Neural crest cell (in vitro differentiated cells): ENCODE results near the gene PHETA2. TPM values are rescaled to one million over a fixed set of nuclear protein-coding genes. Genes with fewer than 3 reads are reported as not detected.

Source experiments
- DNase-seq: peaks from one replicate; pipeline ENCODE4 v3.0.0; 2021; ENCODE audit warnings: low read depth, mixed read lengths, low spot score
- H3K27ac Mint-ChIP-seq: one replicate; pipeline ENCODE4 v1.8.0; 2021; ENCODE audit warnings: mild to moderate bottlenecking, mixed read lengths; ENCODE audit not compliant: unreplicated experiment
- H3K27me3 Mint-ChIP-seq: 2 replicates; pipeline ENCODE4 v1.8.0; 2021; ENCODE audit warnings: low read depth, mild to moderate bottlenecking, mixed read lengths
- H3K36me3 Mint-ChIP-seq: 2 replicates; pipeline ENCODE4 v1.8.0; 2021; ENCODE audit warnings: low read depth, mild to moderate bottlenecking, mixed read lengths
- H3K4me1 Mint-ChIP-seq: 2 replicates; pipeline ENCODE4 v1.8.0; 2021; ENCODE audit warnings: mixed read lengths
- H3K4me3 Mint-ChIP-seq: one replicate; pipeline ENCODE4 v1.8.0; 2021; ENCODE audit warnings: mild to moderate bottlenecking, mixed read lengths
- H3K9me3 Mint-ChIP-seq: 2 replicates; pipeline ENCODE4 v1.8.0; 2021; ENCODE audit warnings: mixed read lengths
- CTCF ChIP-seq: fragments of 200-600 bp; sonication (generic); conservative IDR thresholded peaks from 2 replicates; pipeline ENCODE4 v1.5.0; 2021; ENCODE audit warnings: antibody characterized with exemption, mild to moderate bottlenecking
- total RNA-seq: library from RNA; stranded (reverse); gene quantifications from 2 replicates; pipeline ENCODE4 v1.2.1, GENCODE V29; 2021

PHETA2 gene
- total RNA-seq, 1 donor from 2014 or later: 1.5 TPM

- Mint-ChIP-seq H3K36me3 (peaks cover 11% of the 10 kb centered on the region), H3K27ac (no peak overlapping the region)
These were observed 7.8 kb upstream of the PHETA2 start for GRCh38 chr22:42066126-42066761.

DNA sequence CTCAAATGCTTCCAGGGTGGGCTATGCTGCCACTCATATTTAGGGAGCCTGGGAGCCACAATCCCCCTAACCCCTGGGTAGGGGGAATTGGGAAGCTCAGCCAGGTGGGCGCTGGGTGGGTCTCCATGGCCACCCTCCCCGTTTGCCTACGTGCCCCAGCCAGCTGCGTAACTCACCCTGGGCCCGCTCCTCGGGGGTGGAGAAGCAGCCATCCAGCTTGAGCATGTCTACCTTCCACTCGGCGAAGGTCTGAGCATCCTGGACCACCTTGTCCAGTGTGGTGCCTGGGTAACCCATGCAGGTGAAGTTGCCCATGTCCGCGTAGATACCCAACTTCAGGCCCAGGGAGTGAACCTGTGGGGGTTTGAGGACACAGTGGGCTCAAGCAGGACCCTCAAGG, 7.1 kb upstream of the PHETA2 start:
- DNase-seq: no peak
- no peak overlapping the region for H3K4me3 Mint-ChIP-seq
- no peak overlapping the region for H3K27ac Mint-ChIP-seq
- no peak for TF ChIP-seq CTCF
- peaks cover 11% of the 10 kb centered on the region for H3K36me3 Mint-ChIP-seq
- no peaks in the 10 kb centered on the region for H3K27me3 Mint-ChIP-seq
- H3K4me1 Mint-ChIP-seq: peaks cover 29% of the 10 kb centered on the region
- no peaks in the 10 kb centered on the region for H3K9me3 Mint-ChIP-seq

More at GRCh38 chr22:42066126-42066761, 7.8 kb upstream of the PHETA2 start:
- Mint-ChIP-seq H3K27me3 (no peaks in the 10 kb centered on the region), H3K4me1 (peaks cover 27% of the 10 kb centered on the region), H3K4me3 (no peak overlapping the region), H3K9me3 (no peaks in the 10 kb centered on the region)
- TF ChIP-seq CTCF: no peak
- no peak for DNase-seq

DNA sequence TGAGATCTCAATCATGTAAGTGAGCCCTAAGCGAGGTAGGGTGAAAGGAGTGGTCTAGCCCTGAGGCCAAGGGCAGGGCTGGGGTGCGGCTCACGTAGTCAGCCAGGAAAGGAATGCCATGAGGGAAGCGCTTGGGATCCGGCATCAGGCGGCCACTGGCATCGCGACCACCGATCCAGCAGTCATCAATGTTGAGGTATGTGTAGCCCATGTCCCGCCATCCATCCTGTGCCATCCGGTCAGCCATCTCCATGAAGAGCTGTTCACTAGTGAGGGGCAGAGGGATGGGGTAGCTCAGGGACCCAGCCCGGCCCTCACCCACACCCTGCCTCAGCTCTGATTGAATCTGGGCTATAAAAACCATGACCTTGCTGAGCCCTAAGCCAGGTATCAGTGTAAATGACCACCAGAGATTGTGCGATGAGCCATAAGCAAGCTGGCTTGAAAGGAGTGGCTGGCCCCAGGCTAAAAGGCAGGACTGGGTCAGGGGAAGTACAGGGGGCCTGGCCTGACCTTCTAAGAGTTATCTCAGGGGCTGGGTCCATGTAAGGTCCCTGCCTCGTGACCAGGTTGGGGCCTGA, 6.3 kb upstream of the PHETA2 start:
- no peak for TF ChIP-seq CTCF
- Mint-ChIP-seq H3K4me1 (peaks cover 32% of the 10 kb centered on the region), H3K9me3 (no peaks in the 10 kb centered on the region), H3K27ac (no peak overlapping the region), H3K27me3 (no peaks in the 10 kb centered on the region), H3K4me3 (no peak overlapping the region), H3K36me3 (peaks cover 11% of the 10 kb centered on the region)
- no peak for DNase-seq

DNA sequence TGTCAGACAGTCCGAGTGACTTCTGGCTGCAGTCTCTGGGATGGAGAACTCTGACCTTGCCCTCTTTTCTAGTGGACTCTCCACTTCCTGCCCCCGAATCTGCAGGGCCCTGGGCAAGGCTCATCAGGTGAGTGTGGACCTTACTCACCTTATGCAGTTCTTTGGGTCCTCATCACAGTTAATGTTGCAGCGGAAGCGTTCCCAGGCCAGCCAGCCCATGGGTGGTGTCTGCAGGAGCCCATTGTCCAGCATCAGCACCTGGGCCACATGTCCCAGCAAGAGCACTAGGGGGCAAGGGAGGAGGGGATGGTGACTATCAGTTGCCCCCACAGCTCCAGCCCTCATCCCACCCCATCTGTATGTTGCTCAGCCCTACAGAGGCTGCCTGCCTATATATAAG, 5.8 kb upstream of the PHETA2 start:
- H3K4me3 Mint-ChIP-seq: peak overlapping the region; percentile 81
- peaks cover 34% of the 10 kb centered on the region for H3K4me1 Mint-ChIP-seq
- peaks cover 8% of the 10 kb centered on the region for H3K36me3 Mint-ChIP-seq
- DNase-seq: no peak
- H3K27ac Mint-ChIP-seq: no peak overlapping the region
- H3K27me3 Mint-ChIP-seq: no peaks in the 10 kb centered on the region
- H3K9me3 Mint-ChIP-seq: no peaks in the 10 kb centered on the region
- no peak for TF ChIP-seq CTCF

- H3K27me3 Mint-ChIP-seq: no peaks in the 10 kb centered on the region
- H3K4me1 Mint-ChIP-seq: peaks cover 32% of the 10 kb centered on the region
- peak overlapping the region; percentile 94 for H3K4me3 Mint-ChIP-seq
- H3K9me3 Mint-ChIP-seq: no peaks in the 10 kb centered on the region
- no peak for DNase-seq
- H3K36me3 Mint-ChIP-seq: peaks cover 7% of the 10 kb centered on the region
- TF ChIP-seq CTCF: no peak
- peak overlapping the region; percentile 93 for H3K27ac Mint-ChIP-seq
These were observed 4.1 kb upstream of the PHETA2 start for GRCh38 chr22:42069801-42070516.
